Upper lobe of left lung (tissue), 4 donors: ENCODE data around the gene SAV1.

Source experiments
- CTCF ChIP-seq, 6 experiments: fragments of 450-650 bp in 4 of 6; fragments of 200-600 bp in 2 of 6; sonication (generic) in 2 of 6; IDR thresholded peaks; one replicate each; pipeline ENCODE4 v1.5.1; 2016 to 2019; ENCODE audit warnings: antibody characterized with exemption in 6 of 6
- EP300 ChIP-seq, 4 donors: sonication (generic); formaldehyde crosslinking; IDR thresholded peaks; one replicate each; pipeline ENCODE4 v1.5.1; 2017; ENCODE audit warnings: antibody characterized with exemption in 4 of 4, control low read depth in 2 of 4
- POLR2AphosphoS5 ChIP-seq, 2 donors: sonication (generic); formaldehyde crosslinking; IDR thresholded peaks; one replicate each; pipeline ENCODE4 v1.5.1; 2017; ENCODE audit warnings: antibody characterized with exemption in 2 of 2

- TF ChIP-seq CTCF (IDR thresholded peaks at IDR 0.05) (peak in 5 of 6 experiments; percentile 22 to 48 (median 41)), POLR2AphosphoS5 (IDR thresholded peaks at IDR 0.05) (no peak), EP300 (IDR thresholded peaks at IDR 0.05) (no peak)
Measured at GRCh38 chr14:50714450-50715073, 46.5 kb upstream of the SAV1 start.
